Activated naive CD8-positive, alpha-beta T cell treated with anti-CD3 and anti-CD28 coated beads, Interleukin-2, amount 10 ng/mL, durations not matched to agents 7 days and 5 days (primary cell): ENCODE results near the gene MBL2. TPM values are rescaled to one million over a fixed set of nuclear protein-coding genes. Genes with fewer than 3 reads are reported as not detected.

Source experiments
- ATAC-seq: fragments of 150-1000 bp; cut with Tn5 transposase; one replicate; pipeline ENCODE4 v1.10.0; 2021; ENCODE audit warnings: low read depth, moderate library complexity
- POLR2A ChIA-PET: fragments of 350-600 bp; sonication (Branson Sonifier 250); formaldehyde crosslinking; loops from one replicate; lab custom pipeline; 2021; ENCODE audit warnings: antibody characterized with exemption; lab: Charles Lee
- DNase-seq: peaks from one replicate; pipeline ENCODE4 v3.0.0; 2021
- H3K27ac Mint-ChIP-seq: one replicate; pipeline ENCODE4 v1.8.0; 2022; ENCODE audit warnings: mild to moderate bottlenecking, mixed read lengths
- H3K27me3 Mint-ChIP-seq: one replicate; pipeline ENCODE4 v1.8.0; 2022; ENCODE audit warnings: mild to moderate bottlenecking, moderate library complexity, mixed read lengths
- H3K36me3 Mint-ChIP-seq: one replicate; pipeline ENCODE4 v1.8.0; 2021; ENCODE audit warnings: mild to moderate bottlenecking, mixed read lengths
- H3K4me1 Mint-ChIP-seq: one replicate; pipeline ENCODE4 v1.8.0; 2021; ENCODE audit warnings: mixed read lengths
- H3K4me3 Mint-ChIP-seq: one replicate; pipeline ENCODE4 v1.8.0; 2022; ENCODE audit warnings: mild to moderate bottlenecking, moderate library complexity, mixed read lengths
- H3K9me3 Mint-ChIP-seq: one replicate; pipeline ENCODE4 v1.8.0; 2021; ENCODE audit warnings: mixed read lengths
- total RNA-seq, 2 experiments: library from RNA; stranded (reverse); gene quantifications; one replicate each; pipeline ENCODE4 v1.2.3, GENCODE V29; 2021

MBL2 gene
- total RNA-seq, 2 experiments from 2014 or later: not detected

- POLR2A ChIA-PET: no interaction called here
- no peak for ATAC-seq
- Mint-ChIP-seq H3K4me1 (no peaks in the 10 kb centered on the region), H3K27me3 (no peaks in the 10 kb centered on the region), H3K9me3 (no peaks in the 10 kb centered on the region), H3K4me3 (no peak overlapping the region), H3K36me3 (no peaks in the 10 kb centered on the region), H3K27ac (no peak overlapping the region)
- no peak for DNase-seq
These were observed 13.4 kb downstream of the MBL2 start for GRCh38 chr10:52759154-52759553.

- ATAC-seq (no peak), DNase-seq (no peak)
- no peak overlapping the region for H3K27ac Mint-ChIP-seq
- POLR2A ChIA-PET: no interaction called here
- H3K4me3 Mint-ChIP-seq: no peak overlapping the region
- H3K4me1 Mint-ChIP-seq: no peaks in the 10 kb centered on the region
- H3K9me3 Mint-ChIP-seq: no peaks in the 10 kb centered on the region
- no peaks in the 10 kb centered on the region for H3K27me3 Mint-ChIP-seq
- H3K36me3 Mint-ChIP-seq: no peaks in the 10 kb centered on the region
These were observed 14.2 kb downstream of the MBL2 start for GRCh38 chr10:52758406-52758805.

GRCh38 chr10:52757773-52758172 lies 14.8 kb downstream of the MBL2 start:
- POLR2A ChIA-PET: no interaction called here
- no peaks in the 10 kb centered on the region for H3K9me3 Mint-ChIP-seq
- ATAC-seq: no peak
- H3K4me3 Mint-ChIP-seq: no peak overlapping the region
- no peaks in the 10 kb centered on the region for H3K4me1 Mint-ChIP-seq
- DNase-seq: no peak
- H3K36me3 Mint-ChIP-seq: no peaks in the 10 kb centered on the region
- no peak overlapping the region for H3K27ac Mint-ChIP-seq
- no peaks in the 10 kb centered on the region for H3K27me3 Mint-ChIP-seq

- DNase-seq: no peak
- H3K27me3 Mint-ChIP-seq: no peaks in the 10 kb centered on the region
- ATAC-seq: no peak
- H3K9me3 Mint-ChIP-seq: no peaks in the 10 kb centered on the region
- H3K36me3 Mint-ChIP-seq: no peaks in the 10 kb centered on the region
- H3K4me1 Mint-ChIP-seq: no peaks in the 10 kb centered on the region
- no peak overlapping the region for H3K27ac Mint-ChIP-seq
- no peak overlapping the region for H3K4me3 Mint-ChIP-seq
- POLR2A ChIA-PET: no interaction called here
These were observed 15.6 kb downstream of the MBL2 start for GRCh38 chr10:52756966-52757365.

GRCh38 chr10:52756295-52756694 lies 16.3 kb downstream of the MBL2 start:
- H3K9me3 Mint-ChIP-seq: no peaks in the 10 kb centered on the region

GRCh38 chr10:52755297-52756062 lies 17.1 kb downstream of the MBL2 start:
- Mint-ChIP-seq H3K4me3 (no peak overlapping the region), H3K27ac (no peak overlapping the region), H3K9me3 (no peaks in the 10 kb centered on the region), H3K27me3 (no peaks in the 10 kb centered on the region), H3K4me1 (no peaks in the 10 kb centered on the region), H3K36me3 (no peaks in the 10 kb centered on the region)
- POLR2A ChIA-PET: no interaction called here
- DNase-seq (no peak), ATAC-seq (no peak)

More at GRCh38 chr10:52756295-52756694, 16.3 kb downstream of the MBL2 start:
- H3K4me1 Mint-ChIP-seq: no peaks in the 10 kb centered on the region
- no peak overlapping the region for H3K27ac Mint-ChIP-seq
- no peak for ATAC-seq
- H3K27me3 Mint-ChIP-seq: no peaks in the 10 kb centered on the region
- POLR2A ChIA-PET: no interaction called here
- H3K36me3 Mint-ChIP-seq: no peaks in the 10 kb centered on the region
- no peak overlapping the region for H3K4me3 Mint-ChIP-seq
- DNase-seq: no peak

GRCh38 chr10:52752801-52753445 lies 19.7 kb downstream of the MBL2 start:
- H3K27me3 Mint-ChIP-seq: no peaks in the 10 kb centered on the region
- DNase-seq (no peak), ATAC-seq (no peak)
- no peaks in the 10 kb centered on the region for H3K36me3 Mint-ChIP-seq
- H3K4me3 Mint-ChIP-seq: no peak overlapping the region
- POLR2A ChIA-PET: no interaction called here
- H3K4me1 Mint-ChIP-seq: no peaks in the 10 kb centered on the region
- no peak overlapping the region for H3K27ac Mint-ChIP-seq
- no peaks in the 10 kb centered on the region for H3K9me3 Mint-ChIP-seq

DNA sequence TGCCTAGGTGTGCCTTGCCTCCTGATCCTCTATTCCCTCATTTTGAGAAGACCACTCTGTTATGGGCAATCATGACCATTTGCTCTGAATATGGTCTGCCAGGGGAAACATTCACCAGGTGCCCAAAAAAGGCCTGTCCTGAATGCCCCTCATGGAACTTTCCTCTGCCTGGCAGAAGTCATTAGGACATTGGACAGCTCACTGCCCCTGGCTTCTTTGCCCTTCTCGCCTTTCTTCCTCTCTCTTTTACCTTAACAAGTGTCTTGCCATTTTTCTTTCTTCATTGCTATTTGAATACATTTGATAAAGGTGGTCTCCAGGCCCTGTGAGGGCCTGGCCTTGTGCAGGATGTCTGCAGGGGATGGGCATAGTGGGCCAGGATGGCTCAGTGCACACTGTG lies 20.3 kb downstream of the MBL2 start:
- Mint-ChIP-seq H3K9me3 (no peaks in the 10 kb centered on the region), H3K36me3 (no peaks in the 10 kb centered on the region), H3K27me3 (no peaks in the 10 kb centered on the region), H3K4me3 (no peak overlapping the region), H3K4me1 (no peaks in the 10 kb centered on the region), H3K27ac (no peak overlapping the region)
- POLR2A ChIA-PET: no interaction called here
- ATAC-seq (no peak), DNase-seq (no peak)

- Mint-ChIP-seq H3K9me3 (no peaks in the 10 kb centered on the region), H3K4me1 (no peaks in the 10 kb centered on the region), H3K36me3 (no peaks in the 10 kb centered on the region), H3K27me3 (no peaks in the 10 kb centered on the region), H3K27ac (no peak overlapping the region), H3K4me3 (no peak overlapping the region)
- POLR2A ChIA-PET: no interaction called here
- ATAC-seq (no peak), DNase-seq (no peak)
These were observed 21.2 kb downstream of the MBL2 start for GRCh38 chr10:52751337-52751736.

DNA sequence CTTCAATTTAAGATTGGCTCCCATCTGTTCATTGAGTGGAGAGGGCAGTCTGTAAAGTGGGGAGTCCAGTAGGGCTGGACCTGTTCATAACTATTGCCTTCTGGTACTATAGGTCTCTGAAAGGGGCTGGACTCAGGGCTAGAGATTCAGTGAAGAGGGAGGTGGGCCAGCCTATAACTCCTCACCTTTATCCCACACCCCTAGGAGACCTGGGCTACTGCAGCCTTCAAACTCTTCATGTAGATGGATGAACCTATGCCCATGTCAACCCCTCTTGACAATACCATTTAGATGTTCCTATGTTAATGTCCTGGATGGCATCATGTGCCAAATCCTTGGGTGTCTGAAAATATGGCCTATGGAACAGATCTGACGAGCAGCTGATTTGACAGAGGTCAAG lies 22.0 kb downstream of the MBL2 start:
- Mint-ChIP-seq H3K36me3 (no peaks in the 10 kb centered on the region), H3K27me3 (no peaks in the 10 kb centered on the region), H3K9me3 (no peaks in the 10 kb centered on the region), H3K27ac (no peak overlapping the region), H3K4me3 (no peak overlapping the region), H3K4me1 (no peaks in the 10 kb centered on the region)
- no peak for DNase-seq
- no peak for ATAC-seq
- POLR2A ChIA-PET: no interaction called here

GRCh38 chr10:52747694-52748093 lies 24.9 kb downstream of the MBL2 start:
- no peaks in the 10 kb centered on the region for H3K27me3 Mint-ChIP-seq
- POLR2A ChIA-PET: no interaction called here
- H3K27ac Mint-ChIP-seq: no peak overlapping the region
- no peaks in the 10 kb centered on the region for H3K9me3 Mint-ChIP-seq
- no peak for DNase-seq
- no peak overlapping the region for H3K4me3 Mint-ChIP-seq
- no peaks in the 10 kb centered on the region for H3K36me3 Mint-ChIP-seq
- ATAC-seq: no peak
- H3K4me1 Mint-ChIP-seq: no peaks in the 10 kb centered on the region

- Mint-ChIP-seq H3K36me3 (no peaks in the 10 kb centered on the region), H3K4me1 (no peaks in the 10 kb centered on the region), H3K4me3 (no peak overlapping the region), H3K27ac (no peak overlapping the region), H3K27me3 (no peaks in the 10 kb centered on the region), H3K9me3 (no peaks in the 10 kb centered on the region)
- ATAC-seq (no peak), DNase-seq (no peak)
- POLR2A ChIA-PET: no interaction called here
These were observed 26.4 kb downstream of the MBL2 start for GRCh38 chr10:52746169-52746568.

DNA sequence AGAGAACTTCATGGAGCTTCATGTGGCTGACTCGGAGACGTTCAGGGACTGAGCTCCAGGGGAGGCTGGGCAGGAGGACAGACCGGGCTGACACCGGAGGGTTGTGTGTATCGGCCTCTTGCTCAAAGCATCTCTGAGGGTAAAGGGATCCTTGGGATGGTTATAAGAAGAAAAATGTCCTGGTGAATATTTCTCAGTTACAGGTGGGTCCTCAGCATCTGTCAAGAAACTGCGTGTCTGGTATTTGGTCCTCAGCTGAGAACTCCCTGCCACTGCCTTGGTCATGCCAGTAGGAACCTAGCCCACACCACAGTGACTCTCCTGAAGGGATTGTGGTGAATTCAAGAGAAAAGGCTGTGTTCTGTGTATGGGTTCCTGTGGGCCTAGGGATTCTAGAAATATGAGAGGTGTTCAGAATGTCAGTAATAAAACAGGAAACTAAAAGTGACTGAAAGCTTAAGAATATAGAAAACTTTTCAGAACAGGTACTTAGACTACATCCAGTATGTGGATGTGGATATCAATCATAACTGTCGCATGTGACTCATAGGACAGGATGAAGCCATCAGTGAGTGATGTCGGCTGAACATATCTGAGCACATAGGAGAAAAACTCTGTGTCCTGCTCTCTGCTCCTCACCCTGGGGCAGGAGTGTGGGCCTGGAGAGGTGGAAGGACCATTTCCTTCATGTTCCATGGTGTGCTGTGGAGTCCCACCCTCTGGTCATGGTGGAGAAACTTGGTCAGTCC lies 28.4 kb downstream of the MBL2 start:
- Mint-ChIP-seq H3K27ac (no peak overlapping the region), H3K36me3 (no peaks in the 10 kb centered on the region), H3K9me3 (no peaks in the 10 kb centered on the region), H3K4me1 (no peaks in the 10 kb centered on the region), H3K4me3 (no peak overlapping the region), H3K27me3 (no peaks in the 10 kb centered on the region)
- no peak for DNase-seq
- POLR2A ChIA-PET: no interaction called here
- no peak for ATAC-seq

GRCh38 chr10:52742731-52743130 lies 29.9 kb downstream of the MBL2 start:
- Mint-ChIP-seq H3K4me1 (no peaks in the 10 kb centered on the region), H3K36me3 (no peaks in the 10 kb centered on the region), H3K27ac (no peak overlapping the region), H3K9me3 (no peaks in the 10 kb centered on the region), H3K4me3 (no peak overlapping the region), H3K27me3 (no peaks in the 10 kb centered on the region)
- POLR2A ChIA-PET: no interaction called here
- no peak for ATAC-seq
- DNase-seq: no peak
